Naive B cell (primary cell): Measurements from ENCODE around the gene NME1. TPM values are rescaled to one million over a fixed set of nuclear protein-coding genes. Genes with fewer than 3 reads are reported as not detected.

Source experiments
- ATAC-seq, 2 donors: fragments of 150-1000 bp; cut with Tn5 transposase; 2 replicates each; pipeline ENCODE4 v1.10.0; 2021; ENCODE audit warnings: low read depth in 2 of 2, mild to moderate bottlenecking in 2 of 2, moderate library complexity in 2 of 2
- DNase-seq: peaks from one replicate; pipeline ENCODE4 v3.0.0; 2022
- H3K27ac Mint-ChIP-seq, 6 donors: one replicate each; pipeline ENCODE4 v1.8.0; 2020 to 2022; ENCODE audit warnings: mild to moderate bottlenecking in 6 of 6, mixed read lengths in 6 of 6, moderate library complexity in 5 of 6, inconsistent platforms in 2 of 6
- H3K27me3 Mint-ChIP-seq, 3 donors: one replicate each; pipeline ENCODE4 v1.8.0; 2021 to 2022; ENCODE audit warnings: mixed read lengths in 3 of 3, mild to moderate bottlenecking in 1 of 3
- H3K36me3 Mint-ChIP-seq, 2 donors: one replicate each; pipeline ENCODE4 v1.8.0; 2020 to 2022; ENCODE audit warnings: mixed read lengths in 2 of 2, inconsistent platforms in 1 of 2, mild to moderate bottlenecking in 1 of 2
- H3K4me1 Mint-ChIP-seq, 3 donors: one replicate each; pipeline ENCODE4 v1.8.0; 2020 to 2022; ENCODE audit warnings: mixed read lengths in 3 of 3, inconsistent platforms in 1 of 3, mild to moderate bottlenecking in 1 of 3, moderate library complexity in 1 of 3
- H3K4me3 Mint-ChIP-seq, 8 donors: one replicate each; pipeline ENCODE4 v1.8.0; 2020 to 2022; ENCODE audit warnings: mild to moderate bottlenecking in 8 of 8, mixed read lengths in 8 of 8, moderate library complexity in 8 of 8, inconsistent platforms in 2 of 8
- H3K9me3 Mint-ChIP-seq, 7 donors: one replicate each; pipeline ENCODE4 v1.8.0; 2020 to 2022; ENCODE audit warnings: mixed read lengths in 7 of 7, mild to moderate bottlenecking in 5 of 7, inconsistent platforms in 2 of 7, moderate library complexity in 1 of 7
- polyA plus RNA-seq, 6 donors: library from polyadenylated mRNA; unstranded; fragments of 300-500 nt; fragmentation: Illumina TruSeq; gene quantifications; one replicate each; pipeline ENCODE4 v1.2.3, GENCODE V29; 2021; ENCODE audit warnings: low read depth in 6 of 6

Gene NME1
- polyA plus RNA-seq, 6 donors from 2014 or later: 51.4 to 131 (median 82.7) TPM

- H3K4me1 Mint-ChIP-seq: peaks cover 13 to 16% (median 13%) of the 10 kb centered on the region in 3 donors
- no peaks in the 10 kb centered on the region for H3K27me3 Mint-ChIP-seq
- peaks cover 0 to 6% (median 0%) of the 10 kb centered on the region in 7 donors for H3K9me3 Mint-ChIP-seq
- H3K27ac Mint-ChIP-seq: peak overlapping the region in 1 of 6 donors; percentile 39
- H3K4me3 Mint-ChIP-seq: no peak overlapping the region
- H3K36me3 Mint-ChIP-seq: no peaks in the 10 kb centered on the region
- DNase-seq (no peak), ATAC-seq (no peak)
Measured at GRCh38 chr17:51124640-51125503, 28.5 kb upstream of the NME1 start.

- Mint-ChIP-seq H3K9me3 (no peaks in the 10 kb centered on the region), H3K4me3 (peak overlapping the region in 1 of 8 donors; percentile 29), H3K4me1 (no peaks in the 10 kb centered on the region), H3K27me3 (peaks cover 0 to 4% (median 0%) of the 10 kb centered on the region in 3 donors), H3K36me3 (no peaks in the 10 kb centered on the region), H3K27ac (no peak overlapping the region)
- no peak for ATAC-seq
- no peak for DNase-seq
Measured at GRCh38 chr17:51128076-51128475, 25.3 kb upstream of the NME1 start.

- Mint-ChIP-seq H3K27ac (no peak overlapping the region), H3K9me3 (no peaks in the 10 kb centered on the region), H3K36me3 (no peaks in the 10 kb centered on the region), H3K4me1 (no peaks in the 10 kb centered on the region), H3K27me3 (peaks cover 0 to 4% (median 0%) of the 10 kb centered on the region in 3 donors), H3K4me3 (no peak overlapping the region)
- ATAC-seq (no peak), DNase-seq (no peak)
Measured at GRCh38 chr17:51132964-51133319, 20.4 kb upstream of the NME1 start.

GRCh38 chr17:51133365-51133764 lies 20.0 kb upstream of the NME1 start:
- no peaks in the 10 kb centered on the region for H3K36me3 Mint-ChIP-seq

GRCh38 chr17:51135956-51136355 lies 17.4 kb upstream of the NME1 start:
- no peak overlapping the region for H3K4me3 Mint-ChIP-seq

More at GRCh38 chr17:51133365-51133764, 20.0 kb upstream of the NME1 start:
- H3K4me1 Mint-ChIP-seq: no peaks in the 10 kb centered on the region
- DNase-seq: no peak
- no peaks in the 10 kb centered on the region for H3K9me3 Mint-ChIP-seq
- peaks cover 0 to 4% (median 0%) of the 10 kb centered on the region in 3 donors for H3K27me3 Mint-ChIP-seq
- H3K27ac Mint-ChIP-seq: no peak overlapping the region
- ATAC-seq: no peak
- no peak overlapping the region for H3K4me3 Mint-ChIP-seq

GRCh38 chr17:51142597-51142996 lies 10.8 kb upstream of the NME1 start:
- no peaks in the 10 kb centered on the region for H3K9me3 Mint-ChIP-seq
- H3K36me3 Mint-ChIP-seq: no peaks in the 10 kb centered on the region
- no peak overlapping the region for H3K4me3 Mint-ChIP-seq
- peaks cover 0 to 5% (median 4%) of the 10 kb centered on the region in 3 donors for H3K27me3 Mint-ChIP-seq
- peak overlapping the region in 1 of 6 donors; percentile 89 for H3K27ac Mint-ChIP-seq
- ATAC-seq (no peak), DNase-seq (no peak)
- H3K4me1 Mint-ChIP-seq: no peaks in the 10 kb centered on the region

More at GRCh38 chr17:51135956-51136355, 17.4 kb upstream of the NME1 start:
- no peak for ATAC-seq
- Mint-ChIP-seq H3K36me3 (no peaks in the 10 kb centered on the region), H3K4me1 (no peaks in the 10 kb centered on the region), H3K27me3 (peaks cover 0 to 5% (median 4%) of the 10 kb centered on the region in 3 donors), H3K27ac (no peak overlapping the region), H3K9me3 (no peaks in the 10 kb centered on the region)
- no peak for DNase-seq

- no peak for DNase-seq
- Mint-ChIP-seq H3K27ac (no peak overlapping the region), H3K4me3 (no peak overlapping the region), H3K27me3 (peaks cover 0 to 5% (median 4%) of the 10 kb centered on the region in 3 donors), H3K9me3 (no peaks in the 10 kb centered on the region), H3K4me1 (no peaks in the 10 kb centered on the region), H3K36me3 (no peaks in the 10 kb centered on the region)
- no peak for ATAC-seq
Measured at GRCh38 chr17:51144266-51145022, 8.9 kb upstream of the NME1 start.

- Mint-ChIP-seq H3K4me1 (no peaks in the 10 kb centered on the region), H3K27ac (peak overlapping the region in 1 of 6 donors; percentile 4), H3K9me3 (no peaks in the 10 kb centered on the region), H3K4me3 (no peak overlapping the region), H3K27me3 (no peaks in the 10 kb centered on the region), H3K36me3 (no peaks in the 10 kb centered on the region)
- no peak for ATAC-seq
- no peak for DNase-seq
Measured at GRCh38 chr17:51147650-51148049, 5.7 kb upstream of the NME1 start.

- no peak overlapping the region for H3K27ac Mint-ChIP-seq
- no peaks in the 10 kb centered on the region for H3K9me3 Mint-ChIP-seq
- ATAC-seq: no peak
- H3K4me1 Mint-ChIP-seq: no peaks in the 10 kb centered on the region
- no peaks in the 10 kb centered on the region for H3K27me3 Mint-ChIP-seq
- H3K36me3 Mint-ChIP-seq: no peaks in the 10 kb centered on the region
- DNase-seq: no peak
- H3K4me3 Mint-ChIP-seq: no peak overlapping the region
Measured at GRCh38 chr17:51149163-51149562, 4.2 kb upstream of the NME1 start.

GRCh38 chr17:51150932-51151331 lies 2.4 kb upstream of the NME1 start:
- ATAC-seq: no peak
- Mint-ChIP-seq H3K9me3 (no peaks in the 10 kb centered on the region), H3K4me3 (peak overlapping the region in 1 of 8 donors; percentile 9), H3K36me3 (peaks cover 0 to 4% of the 10 kb centered on the region in 2 donors), H3K27ac (peak overlapping the region in 1 of 6 donors; percentile 33), H3K4me1 (no peaks in the 10 kb centered on the region), H3K27me3 (no peaks in the 10 kb centered on the region)
- DNase-seq: no peak

GRCh38 chr17:51152766-51153209 lies 571 bp upstream of the NME1 start:
- Mint-ChIP-seq H3K9me3 (no peaks in the 10 kb centered on the region), H3K27ac (no peak overlapping the region), H3K36me3 (peaks cover 0 to 5% of the 10 kb centered on the region in 2 donors), H3K27me3 (no peaks in the 10 kb centered on the region), H3K4me1 (peaks cover 0 to 10% (median 0%) of the 10 kb centered on the region in 3 donors), H3K4me3 (no peak overlapping the region)
- DNase-seq (no peak), ATAC-seq (no peak)

- Mint-ChIP-seq H3K27ac (no peak overlapping the region), H3K36me3 (peaks cover 0 to 5% of the 10 kb centered on the region in 2 donors), H3K9me3 (no peaks in the 10 kb centered on the region), H3K4me3 (no peak overlapping the region), H3K4me1 (peaks cover 0 to 10% (median 0%) of the 10 kb centered on the region in 3 donors), H3K27me3 (no peaks in the 10 kb centered on the region)
- ATAC-seq: no peak
- no peak for DNase-seq
Measured at GRCh38 chr17:51154176-51154575, 817 bp downstream of the NME1 start.

GRCh38 chr17:51155416-51155815 lies 2.1 kb downstream of the NME1 start:
- Mint-ChIP-seq H3K4me1 (peaks cover 0 to 10% (median 0%) of the 10 kb centered on the region in 3 donors), H3K9me3 (no peaks in the 10 kb centered on the region), H3K27ac (no peak overlapping the region), H3K4me3 (peak overlapping the region in 3 of 8 donors; percentile 3 to 55 (median 15)), H3K36me3 (peaks cover 0 to 5% of the 10 kb centered on the region in 2 donors), H3K27me3 (no peaks in the 10 kb centered on the region)
- DNase-seq (no peak), ATAC-seq (no peak)
